Lower lobe of right lung (tissue), 2 donors: ENCODE measurements around the gene SHFL. TPM values are rescaled to one million over a fixed set of nuclear protein-coding genes. Genes with fewer than 3 reads are reported as not detected.
A peak's percentile ranks its signal among the peaks of the same experiment; 100 is the strongest.

ENCODE experiments used
- ATAC-seq, 2 donors: fragments of 200-7000 bp; cut with Tn5 transposase; one replicate each; pipeline ENCODE4 v1.9.1; 2020 to 2022; ENCODE audit warnings: mild to moderate bottlenecking in 2 of 2, moderate library complexity in 2 of 2
- DNase-seq: peaks from one replicate; pipeline ENCODE4 v3.0.0-alpha.2; 2020
- H3K27ac ChIP-seq: fragments of 200-600 bp; one replicate; pipeline ENCODE4 v1.8.0; 2022
- H3K27me3 ChIP-seq: fragments of 200-600 bp; one replicate; pipeline ENCODE4 v1.8.0; 2022; ENCODE audit warnings: low read depth
- H3K36me3 ChIP-seq: fragments of 200-600 bp; one replicate; pipeline ENCODE4 v1.8.0; 2022; ENCODE audit warnings: mild to moderate bottlenecking
- H3K4me1 ChIP-seq: fragments of 200-600 bp; one replicate; pipeline ENCODE4 v1.8.0; 2022
- H3K4me3 ChIP-seq: fragments of 200-600 bp; one replicate; pipeline ENCODE4 v1.8.0; 2022; ENCODE audit warnings: mild to moderate bottlenecking
- H3K9me3 ChIP-seq: fragments of 200-600 bp; one replicate; pipeline ENCODE4 v1.8.0; 2022
- CTCF ChIP-seq: fragments of 200-600 bp; IDR thresholded peaks from one replicate; pipeline ENCODE4 v1.8.0; 2022; ENCODE audit warnings: antibody characterized with exemption, mild to moderate bottlenecking
- intact Hi-C: fragments of 100-400 bp; cut with DNase I; formaldehyde crosslinking; loops from one replicate; pipeline ENCODE4 v1.11.0; 2022
- total RNA-seq: library from RNA; stranded (reverse); fragmentation: NEBNext Ultra II Directional; extraction: Animal tissue kit (Norgen Biotek cat#: 25700); gene quantifications from one replicate; pipeline ENCODE4 v1.2.1, GENCODE V29; 2021
- donor health status: DM: no; HTN: yes; CAD: no; lungs with severe emphysema.

The SHFL gene
- total RNA-seq, 1 donor from 2014 or later = 43.4 TPM

- no peaks in the 10 kb centered on the region for H3K9me3 ChIP-seq
- intact Hi-C loops = no loop called here
Observed at GRCh38 chr19:10092648-10093294, 6.7 kb downstream of the SHFL start.

GRCh38 chr19:10093295-10094186 is 7.4 kb downstream of the SHFL start:
- Histone ChIP-seq H3K27me3 (no peaks in the 10 kb centered on the region), H3K4me1 (peaks cover 16% of the 10 kb centered on the region), H3K27ac (no peak overlapping the region), H3K36me3 (peaks cover 46% of the 10 kb centered on the region), H3K4me3 (no peak overlapping the region), H3K9me3 (no peaks in the 10 kb centered on the region)
- DNase-seq = no peak
- intact Hi-C loops = no loop called here
- no peak for TF ChIP-seq CTCF
- ATAC-seq = no peak

More at GRCh38 chr19:10092648-10093294, 6.7 kb downstream of the SHFL start:
- no peak for ATAC-seq
- no peak overlapping the region for H3K4me3 ChIP-seq
- DNase-seq = no peak
- H3K27ac ChIP-seq = no peak overlapping the region
- no peaks in the 10 kb centered on the region for H3K27me3 ChIP-seq
- TF ChIP-seq CTCF = no peak
- H3K36me3 ChIP-seq = peaks cover 46% of the 10 kb centered on the region
- H3K4me1 ChIP-seq = peaks cover 16% of the 10 kb centered on the region

GRCh38 chr19:10095622-10095947 is 9.5 kb downstream of the SHFL start:
- Histone ChIP-seq H3K27ac (peak overlapping the region; percentile 73), H3K4me3 (peak overlapping the region; percentile 36), H3K27me3 (no peaks in the 10 kb centered on the region), H3K4me1 (peaks cover 16% of the 10 kb centered on the region), H3K9me3 (no peaks in the 10 kb centered on the region), H3K36me3 (peaks cover 30% of the 10 kb centered on the region)
- DNase-seq = no peak
- TF ChIP-seq CTCF = no peak
- no peak for ATAC-seq
- intact Hi-C loops = no loop called here

GRCh38 chr19:10095948-10096614 is 10.0 kb downstream of the SHFL start:
- ATAC-seq = peak; percentile 94 to 96
- intact Hi-C loops = no loop called here
- Histone ChIP-seq H3K27me3 (no peaks in the 10 kb centered on the region), H3K9me3 (no peaks in the 10 kb centered on the region), H3K36me3 (peaks cover 25% of the 10 kb centered on the region), H3K27ac (peak overlapping the region; percentile 78), H3K4me3 (peak overlapping the region; percentile 64), H3K4me1 (peaks cover 16% of the 10 kb centered on the region)
- DNase-seq = peak; percentile 93
- no peak for TF ChIP-seq CTCF

- ATAC-seq (no peak), DNase-seq (no peak)
- H3K27ac ChIP-seq = peak overlapping the region; percentile 78
Observed at GRCh38 chr19:10096615-10096963, 10.5 kb downstream of the SHFL start.

More at GRCh38 chr19:10096615-10096963, 10.5 kb downstream of the SHFL start:
- Histone ChIP-seq H3K9me3 (no peaks in the 10 kb centered on the region), H3K4me3 (peak overlapping the region; percentile 64), H3K4me1 (peaks cover 16% of the 10 kb centered on the region), H3K27me3 (no peaks in the 10 kb centered on the region), H3K36me3 (peaks cover 20% of the 10 kb centered on the region)
- no peak for TF ChIP-seq CTCF
- intact Hi-C loops = no loop called here
